GM12878 (cell line): ENCODE measurements around the gene CLNK. TPM values are rescaled to one million over a fixed set of nuclear protein-coding genes. Genes with fewer than 3 reads are reported as not detected.

Experiments used
- ATAC-seq: fragments of 200-7000 bp; cut with Tn5 transposase; 3 replicates; pipeline ENCODE4 v1.9.1; 2020; ENCODE audit warnings: mild to moderate bottlenecking, moderate library complexity
- BruUV-seq: library from RNA; stranded (reverse); fragments of 400-500 nt; replicated peaks from 2 replicates; lab custom pipeline; 2021; lab: Mats Ljungman, UMichigan
- CTCF ChIA-PET: fragments of 300-600 bp; sonication (Branson Sonifier 250); formaldehyde crosslinking; extraction: SDS; loops from one replicate; lab custom pipeline; 2021; ENCODE audit warnings: inconsistent platforms; lab: Yijun Ruan, JAX
- POLR2A ChIA-PET: fragments of 350-600 bp; formaldehyde crosslinking; extraction: SDS; loops from one replicate; lab custom pipeline; 2021; ENCODE audit warnings: inconsistent platforms; lab: Charles Lee
- RAD21 ChIA-PET: fragments of 300-600 bp; sonication (Branson Sonifier 250); formaldehyde crosslinking; loops from one replicate; lab custom pipeline; 2023; ENCODE audit warnings: antibody characterized with exemption; ENCODE audit not compliant: unreplicated experiment; lab: Charles Lee
- SMC1A ChIA-PET: fragments of 300-600 bp; sonication (Branson Sonifier 250); formaldehyde crosslinking; loops from one replicate; lab custom pipeline; 2023; ENCODE audit not compliant: unreplicated experiment, uncharacterized antibody; lab: Charles Lee
- DNase-seq: peaks from one replicate; pipeline ENCODE4 v3.0.0-alpha.2; 2011; ENCODE audit warnings: low read depth, low spot score
- FAIRE-seq: peaks from 3 replicates; lab custom pipeline; 2011; peaks lifted over from hg19 to GRCh38; lab: Jason Lieb, UNC
- H2AFZ ChIP-seq: 2 replicates; pipeline ENCODE4 v1.6.0; 2011; ENCODE audit warnings: low read depth, low read length, control low read depth; ENCODE audit not compliant: control insufficient read depth
- H3K27ac ChIP-seq: 2 replicates; pipeline ENCODE4 v1.5.1; 2011; ENCODE audit warnings: control low read depth; ENCODE audit not compliant: control insufficient read depth, insufficient read depth
- H3K27me3 ChIP-seq, 2 experiments: replicated peaks in 1 of 2; 2 replicates each; pipeline versions ENCODE4 v1.6.0 to v1.6.1; 2011; ENCODE audit warnings: low read length in 1 of 2; ENCODE audit not compliant: control insufficient read depth in 2 of 2, insufficient read depth in 2 of 2
- H3K36me3 ChIP-seq, 2 experiments: 2 replicates each; pipeline ENCODE4 v1.5.1; 2011; ENCODE audit warnings: low read length in 1 of 2; ENCODE audit not compliant: control insufficient read depth in 2 of 2, insufficient read depth in 2 of 2
- H3K4me1 ChIP-seq: 2 replicates; pipeline ENCODE4 v1.6.1; 2011; ENCODE audit warnings: mild to moderate bottlenecking, low read length, moderate library complexity, mixed read lengths; ENCODE audit not compliant: control insufficient read depth, insufficient read depth
- H3K4me2 ChIP-seq: 2 replicates; pipeline ENCODE4 v1.6.0; 2011; ENCODE audit warnings: control low read depth; ENCODE audit not compliant: control insufficient read depth, insufficient read depth
- H3K4me3 ChIP-seq: fragments of 200-600 bp; sonication (generic); 2 replicates; pipeline ENCODE4 v1.5.1; 2016
- H3K79me2 ChIP-seq: 2 replicates; pipeline ENCODE4 v1.6.0; 2011; ENCODE audit warnings: low read length; ENCODE audit not compliant: control insufficient read depth, insufficient read depth
- H3K9ac ChIP-seq: 2 replicates; pipeline ENCODE4 v1.8.0; 2011; ENCODE audit warnings: low read length, control low read depth, mixed read lengths; ENCODE audit not compliant: control insufficient read depth, insufficient read depth
- H3K9me3 ChIP-seq: replicated peaks from 3 replicates; pipeline ENCODE4 v1.5.1; 2011; ENCODE audit warnings: mild to moderate bottlenecking, low read length; ENCODE audit not compliant: control insufficient read depth, insufficient read depth
- H4K20me1 ChIP-seq: 2 replicates; pipeline ENCODE4 v1.6.0; 2011; ENCODE audit not compliant: control insufficient read depth, insufficient read depth
- CHD1 ChIP-seq: IDR thresholded peaks from 2 replicates; pipeline ENCODE4 v1.6.1; 2012; ENCODE audit warnings: low read depth, low read length, improper control_type of control experiment
- CUX1 ChIP-seq: IDR thresholded peaks from 2 replicates; pipeline ENCODE4 v1.6.1; 2012; ENCODE audit warnings: improper control_type of control experiment, low read depth, low read length; ENCODE audit not compliant: insufficient replicate concordance
- HDGF ChIP-seq: fragments of 450-650 bp; IDR thresholded peaks from 2 replicates; pipeline ENCODE4 v1.6.1; 2016; ENCODE audit warnings: antibody characterized with exemption
- IKZF1 ChIP-seq: fragments of 450-650 bp; conservative IDR thresholded peaks from 2 replicates; pipeline ENCODE4 v1.6.1; 2017; ENCODE audit warnings: antibody characterized with exemption, mild to moderate bottlenecking
- IRF3 ChIP-seq: fragments of 450-650 bp; IDR thresholded peaks from 2 replicates; pipeline ENCODE4 v1.6.1; 2014; ENCODE audit warnings: mild to moderate bottlenecking
- LARP7 ChIP-seq: fragments of 450-650 bp; IDR thresholded peaks from 2 replicates; pipeline ENCODE4 v1.6.1; 2017; ENCODE audit warnings: mild to moderate bottlenecking
- MTA2 ChIP-seq: fragments of 450-650 bp; IDR thresholded peaks from 2 replicates; pipeline ENCODE4 v1.6.1; 2016; ENCODE audit warnings: low read depth, mild to moderate bottlenecking, moderate library complexity
- MYB ChIP-seq: fragments of 150-350 bp; IDR thresholded peaks from 2 replicates; pipeline ENCODE4 v1.6.1; 2014; ENCODE audit warnings: mild to moderate bottlenecking, low read depth, low read length, borderline replicate concordance
- RB1 ChIP-seq: fragments of 450-650 bp; formaldehyde crosslinking; IDR thresholded peaks from 2 replicates; pipeline ENCODE4 v1.6.1; 2017; ENCODE audit warnings: mild to moderate bottlenecking, borderline replicate concordance
- SMAD5 ChIP-seq: IDR thresholded peaks from 2 replicates; pipeline ENCODE4 v1.6.1; 2016; ENCODE audit warnings: antibody characterized with exemption, low read depth
- SREBF1 ChIP-seq: IDR thresholded peaks from 2 replicates; pipeline ENCODE4 v1.6.1; 2012; ENCODE audit warnings: mild to moderate bottlenecking, low read length
- STAT3 ChIP-seq: IDR thresholded peaks from 2 replicates; pipeline ENCODE4 v1.6.1; 2011; ENCODE audit warnings: low read depth, low read length, improper control_type of control experiment
- TAF1 ChIP-seq: IDR thresholded peaks from 2 replicates; pipeline ENCODE4 v1.6.1; 2011; ENCODE audit warnings: mild to moderate bottlenecking, low read depth, low read length, borderline replicate concordance
- USF2 ChIP-seq: IDR thresholded peaks from 2 replicates; pipeline ENCODE4 v1.6.1; 2011; ENCODE audit warnings: low read depth, low read length, improper control_type of control experiment, borderline replicate concordance
- ZBTB11 ChIP-seq: fragments of 450-650 bp; formaldehyde crosslinking; IDR thresholded peaks from 2 replicates; pipeline ENCODE4 v1.5.0; 2022; ENCODE audit warnings: mild to moderate bottlenecking, missing genetic modification characterization
- ZNF24 ChIP-seq: fragments of 450-650 bp; IDR thresholded peaks from 2 replicates; pipeline ENCODE4 v1.6.1; 2017; ENCODE audit warnings: antibody characterized with exemption, mild to moderate bottlenecking
- WGBS: methylation state at CpG from one replicate; pipeline ENCODE4 v1.1.6; 2016; ENCODE audit warnings: low lambda C conversion rate; ENCODE audit not compliant: insufficient replicate concordance, insufficient coverage; ENCODE audit errors: missing lambda C conversion rate; 5-methylcytosine and 5-hydroxymethylcytosine counted together
- in situ Hi-C: fragments of 300-500 bp; cut with MboI; formaldehyde crosslinking; loops from 9 replicates; pipeline ENCODE4 v1.14.3; 2018; ENCODE audit warnings: mixed read lengths
- intact Hi-C: fragments of 100-400 bp; cut with micrococcal nuclease; formaldehyde crosslinking; loops from one replicate; pipeline ENCODE4 v1.14.2; 2022; ENCODE audit not compliant: unreplicated experiment
- polyA plus RNA-seq, 11 experiments: library from polyadenylated mRNA; depleted of rRNA in 4 of 11; unstranded in 6 of 11; stranded (reverse) in 5 of 11; fragments of >200 nt; fragmentation: Nextera tagmentation in 4 of 11; fragmentation: Illumina TruSeq in 1 of 11; extraction: Ambion mirVana in 4 of 11; extraction: Trizol in 1 of 11; gene quantifications; 1 replicate in 1 of 11; 2 replicates in 10 of 11; pipeline versions ENCODE4 v1.2.1 to v1.2.3, GENCODE V29; 2011 to 2016; ENCODE audit warnings: inconsistent platforms in 2 of 11, missing spikeins in 2 of 11, low read depth in 1 of 11
- total RNA-seq, 4 experiments: library from RNA; depleted of rRNA in 3 of 4; stranded (reverse); fragments of >200 nt in 3 of 4; fragmentation: Illumina TruSeq in 1 of 4; extraction: Trizol in 1 of 4; gene quantifications; 2 replicates each; pipeline versions ENCODE4 v1.2.1 to v1.2.3, GENCODE V29; 2013 to 2021

CLNK gene
- total and polyA plus RNA-seq, 10 of the 15 experiments (the other 5 are each of a cell fraction or from before 2014, with no cell fraction given) = 2.1 to 14.3 (median 2.7) TPM

- Histone ChIP-seq H2AFZ (no peak overlapping the region), H3K4me2 (no peak overlapping the region), H4K20me1 (no peaks in the 10 kb centered on the region), H3K27me3 (no peaks in the 10 kb centered on the region), H3K27ac (no peak overlapping the region), H3K9me3 (no peaks in the 10 kb centered on the region), H3K4me1 (no peaks in the 10 kb centered on the region), H3K9ac (no peak overlapping the region), H3K79me2 (no peaks in the 10 kb centered on the region), H3K4me3 (no peak overlapping the region), H3K36me3 (no peaks in the 10 kb centered on the region)
- no TSS peak for BruUV-seq
- ChIA-PET RAD21 (no interaction called here), CTCF (no interaction called here), SMC1A (interaction anchor here (1.1 kb wide), 1 partner anchor 47 kb away, joined by 3 read pairs; no protein-coding TSS in a partner anchor), POLR2A (no interaction called here)
- intact Hi-C loops = no loop called here
- WGBS = 50% methylated on average over 2 of the region's 2 CpGs
- in situ Hi-C loops = no loop called here
- DNase-seq (no peak), ATAC-seq (no peak), FAIRE-seq (no peak)
- no peak for TF ChIP-seq HDGF
- no peak for TF ChIP-seq MYB
- TF ChIP-seq USF2 = no peak
- TF ChIP-seq CHD1 = no peak
- no peak for TF ChIP-seq TAF1
- no peak for TF ChIP-seq IKZF1
- TF ChIP-seq MTA2 = no peak
- no peak for TF ChIP-seq SREBF1
- no peak for TF ChIP-seq STAT3
- no peak for TF ChIP-seq ZBTB11 (CRISPR knock-in tag)
- no peak for TF ChIP-seq LARP7
- no peak for TF ChIP-seq CUX1
- TF ChIP-seq IRF3 = no peak
- no peak for TF ChIP-seq ZNF24
- no peak for TF ChIP-seq SMAD5
- TF ChIP-seq RB1 = no peak
Measured at GRCh38 chr4:10612476-10612875, 72.1 kb downstream of the CLNK start.
